Stomach (tissue), 4 donors: Measurements from ENCODE around the gene FAM193A.

ENCODE experiments used
- CTCF ChIP-seq, 7 experiments: fragments of 450-650 bp in 4 of 7; fragments of 200-600 bp in 3 of 7; sonication (generic) in 3 of 7; IDR thresholded peaks; one replicate each; pipeline ENCODE4 v1.5.1; 2016 to 2019; ENCODE audit warnings: antibody characterized with exemption in 7 of 7, control low read depth in 2 of 7, mild to moderate bottlenecking in 1 of 7
- EP300 ChIP-seq: sonication (generic); formaldehyde crosslinking; IDR thresholded peaks from one replicate; pipeline ENCODE4 v1.6.1; 2017; ENCODE audit warnings: antibody characterized with exemption
- POLR2A ChIP-seq, 4 donors: fragments of 450-650 bp; IDR thresholded peaks; one replicate each; pipeline ENCODE4 v1.6.1; 2016; ENCODE audit warnings: antibody characterized with exemption in 4 of 4, control low read depth in 2 of 4, mild to moderate bottlenecking in 1 of 4, moderate library complexity in 1 of 4
- POLR2AphosphoS5 ChIP-seq, 3 donors: sonication (generic); formaldehyde crosslinking; IDR thresholded peaks; one replicate each; pipeline ENCODE4 v1.6.1; 2016; ENCODE audit warnings: antibody characterized with exemption in 3 of 3

GRCh38 chr4:2650276-2650675 is 113.8 kb downstream of the FAM193A start:
- no peak for TF ChIP-seq EP300
- no peak for TF ChIP-seq CTCF (IDR thresholded peaks at IDR 0.05)
- TF ChIP-seq POLR2AphosphoS5 (IDR thresholded peaks at IDR 0.05), result no peak
- no peak for TF ChIP-seq POLR2A (IDR thresholded peaks at IDR 0.05)
